HEK293 (cell line): ENCODE results near the gene MUC20.

Experiments used
- CTCF ChIA-PET: fragments of 350-600 bp; formaldehyde crosslinking; extraction: SDS; loops from one replicate; lab custom pipeline; 2021; ENCODE audit warnings: antibody characterized with exemption; lab: Yijun Ruan, JAX
- POLR2A ChIA-PET: fragments of 300-600 bp; formaldehyde crosslinking; extraction: SDS; loops from one replicate; lab custom pipeline; 2020; ENCODE audit warnings: antibody characterized with exemption, inconsistent platforms; lab: Yijun Ruan, JAX
- H3K27ac ChIP-seq: fragments of 200-500 bp; sonication (Bioruptor generic); 2 replicates; pipeline ENCODE4 v1.5.1; 2014; ENCODE audit warnings: low read depth, low read length, control low read depth, inconsistent platforms; ENCODE audit errors: extremely low read depth
- H3K36me3 ChIP-seq, 2 experiments: fragments of 200-500 bp in 1 of 2; sonication (Bioruptor generic) in 1 of 2; 1 replicate in 1 of 2; 2 replicates in 1 of 2; pipeline ENCODE4 v1.5.1; 2014 to 2017; ENCODE audit warnings: inconsistent platforms in 2 of 2, low read length in 2 of 2; ENCODE audit not compliant: control insufficient read depth in 2 of 2, insufficient read depth in 1 of 2
- H3K4me1 ChIP-seq: fragments of 200-500 bp; sonication (Bioruptor generic); 2 replicates; pipeline ENCODE4 v1.5.1; 2014; ENCODE audit warnings: mild to moderate bottlenecking, low read length, inconsistent platforms; ENCODE audit not compliant: control insufficient read depth, insufficient read depth
- H3K4me3 ChIP-seq: 2 replicates; pipeline ENCODE4 v1.5.1; 2011; ENCODE audit warnings: low read depth, mild to moderate bottlenecking, control low read depth, low read length, moderate library complexity
- H3K9me3 ChIP-seq: fragments of 200-500 bp; sonication (Bioruptor generic); 2 replicates; pipeline ENCODE4 v1.5.1; 2014; ENCODE audit warnings: low read depth, low read length, inconsistent platforms; ENCODE audit not compliant: control insufficient read depth, insufficient read depth
- BCL6B ChIP-seq: fragments of 450-650 bp; formaldehyde crosslinking; IDR thresholded peaks from 2 replicates; pipeline ENCODE4 v1.5.1; 2017; ENCODE audit warnings: missing biosample characterization, missing genetic modification characterization
- EGR2 ChIP-seq: fragments of 450-650 bp; formaldehyde crosslinking; IDR thresholded peaks from 2 replicates; pipeline ENCODE4 v1.5.1; 2016; ENCODE audit warnings: low read depth, missing biosample characterization, missing genetic modification characterization
- KLF1 ChIP-seq: fragments of 450-650 bp; formaldehyde crosslinking; IDR thresholded peaks from 2 replicates; pipeline ENCODE4 v1.5.1; 2016; ENCODE audit warnings: missing biosample characterization, missing genetic modification characterization
- OSR2 ChIP-seq: fragments of 450-650 bp; formaldehyde crosslinking; IDR thresholded peaks from 2 replicates; pipeline ENCODE4 v1.5.1; 2016; ENCODE audit warnings: missing biosample characterization, missing genetic modification characterization
- RBAK ChIP-seq: fragments of 450-650 bp; formaldehyde crosslinking; IDR thresholded peaks from 2 replicates; pipeline ENCODE4 v1.5.1; 2016; ENCODE audit warnings: missing biosample characterization, missing genetic modification characterization
- SALL2 ChIP-seq: fragments of 450-650 bp; formaldehyde crosslinking; IDR thresholded peaks from 2 replicates; pipeline ENCODE4 v1.5.0; 2017; ENCODE audit warnings: missing biosample characterization, mild to moderate bottlenecking, missing genetic modification characterization, borderline replicate concordance
- SCRT2 ChIP-seq: fragments of 450-650 bp; formaldehyde crosslinking; IDR thresholded peaks from 2 replicates; pipeline ENCODE4 v1.5.1; 2016; ENCODE audit warnings: missing biosample characterization, missing genetic modification characterization
- ZBTB11 ChIP-seq: fragments of 450-650 bp; formaldehyde crosslinking; conservative IDR thresholded peaks from 2 replicates; pipeline ENCODE4 v1.5.1; 2016; ENCODE audit warnings: low read depth, missing biosample characterization, missing genetic modification characterization
- ZBTB6 ChIP-seq: fragments of 450-650 bp; formaldehyde crosslinking; IDR thresholded peaks from 2 replicates; pipeline ENCODE4 v1.5.1; 2017; ENCODE audit warnings: missing biosample characterization, missing genetic modification characterization
- ZNF274 ChIP-seq, 2 experiments: fragments of 200-500 bp in 1 of 2; fragments of 450-650 bp in 1 of 2; sonication (Bioruptor generic) in 1 of 2; formaldehyde crosslinking in 1 of 2; IDR thresholded peaks; 2 replicates each; pipeline versions ENCODE4 v1.5.1 to v1.6.1; 2014 to 2016; ENCODE audit warnings: borderline replicate concordance in 1 of 2, inconsistent platforms in 1 of 2, low read length in 1 of 2, missing biosample characterization in 1 of 2, missing genetic modification characterization in 1 of 2
- ZNF362 ChIP-seq: fragments of 450-650 bp; formaldehyde crosslinking; IDR thresholded peaks from 2 replicates; pipeline ENCODE4 v1.5.1; 2016; ENCODE audit warnings: missing biosample characterization, missing genetic modification characterization
- ZNF530 ChIP-seq: fragments of 450-650 bp; formaldehyde crosslinking; IDR thresholded peaks from 2 replicates; pipeline ENCODE4 v1.5.1; 2016; ENCODE audit warnings: low read depth, missing biosample characterization, missing genetic modification characterization
- ZNF560 ChIP-seq: fragments of 450-650 bp; formaldehyde crosslinking; IDR thresholded peaks from 2 replicates; pipeline ENCODE4 v1.5.1; 2017; ENCODE audit warnings: missing biosample characterization, missing genetic modification characterization, borderline replicate concordance
- ZNF658 ChIP-seq: fragments of 450-650 bp; formaldehyde crosslinking; IDR thresholded peaks from 2 replicates; pipeline ENCODE4; 2016; ENCODE audit warnings: missing biosample characterization, missing genetic modification characterization
- ZNF701 ChIP-seq: fragments of 450-650 bp; formaldehyde crosslinking; IDR thresholded peaks from 2 replicates; pipeline ENCODE4 v1.5.1; 2016; ENCODE audit warnings: missing biosample characterization, missing genetic modification characterization
- ZNF707 ChIP-seq: fragments of 450-650 bp; formaldehyde crosslinking; IDR thresholded peaks from 2 replicates; pipeline ENCODE4 v1.5.1; 2016; ENCODE audit warnings: missing biosample characterization, missing genetic modification characterization
- ZSCAN4 ChIP-seq: fragments of 450-650 bp; formaldehyde crosslinking; IDR thresholded peaks from 2 replicates; pipeline ENCODE4 v1.5.1; 2017; ENCODE audit warnings: missing biosample characterization, missing genetic modification characterization

Gene MUC20

GRCh38 chr3:195699388-195699771, 21.4 kb upstream of the MUC20 start:
- Histone ChIP-seq H3K4me1 (no peaks in the 10 kb centered on the region), H3K9me3 (no peaks in the 10 kb centered on the region), H3K36me3 (peaks cover 0 to 10% of the 10 kb centered on the region in 2 experiments; a peak in 1 of 3 replicates)
- CTCF ChIA-PET: interaction anchor here (0.6 kb wide), 1 partner anchor 906 kb away, joined by 4 read pairs; no protein-coding TSS in a partner anchor
- TF ChIP-seq KLF1 (tag by site-specific recombination) (no peak), RBAK (tag by site-specific recombination) (no peak), ZBTB11 (tag by site-specific recombination) (no peak), ZNF658 (no peak), ZNF701 (tag by site-specific recombination) (no peak), BCL6B (no peak), ZNF560 (no peak), ZSCAN4 (tag by site-specific recombination) (no peak), SALL2 (tag by site-specific recombination) (no peak), OSR2 (no peak)
- TF ChIP-seq, all 188 proteins: peak for 0
- Histone ChIP-seq H3K4me3 (no peak overlapping the region), H3K27ac (no peak overlapping the region)
- POLR2A ChIA-PET: no interaction called here

- Histone ChIP-seq H3K4me3 (no peak overlapping the region), H3K27ac (no peak overlapping the region), H3K9me3 (no peaks in the 10 kb centered on the region), H3K4me1 (no peaks in the 10 kb centered on the region), H3K36me3 (peaks cover 0 to 5% of the 10 kb centered on the region in 2 experiments; a peak in 1 of 3 replicates)
- POLR2A ChIA-PET: no interaction called here
- TF ChIP-seq ZNF274 (IDR thresholded peaks at IDR 0.05; ENCODE audit: low read length) (no peak), ZNF274 (tag by site-specific recombination; IDR thresholded peaks at IDR 0.05; ENCODE audit: borderline replicate concordance) (no peak)
- CTCF ChIA-PET: interaction anchor here (0.6 kb wide), 1 partner anchor 906 kb away, joined by 4 read pairs; no protein-coding TSS in a partner anchor
Observed at GRCh38 chr3:195699860-195700259, 20.9 kb upstream of the MUC20 start.

- H3K4me3 ChIP-seq: no peak overlapping the region
- H3K9me3 ChIP-seq: no peaks in the 10 kb centered on the region
- H3K36me3 ChIP-seq: peaks cover 0 to 5% of the 10 kb centered on the region in 2 experiments; a peak in 1 of 3 replicates
- no peaks in the 10 kb centered on the region for H3K4me1 ChIP-seq
- no peak overlapping the region for H3K27ac ChIP-seq
- CTCF ChIA-PET: no interaction called here
- POLR2A ChIA-PET: no interaction called here
- TF ChIP-seq ZNF530 (no peak), ZNF362 (tag by site-specific recombination) (no peak), SCRT2 (tag by site-specific recombination) (no peak), ZBTB6 (tag by site-specific recombination) (no peak), ZNF707 (tag by site-specific recombination) (no peak), EGR2 (tag by site-specific recombination) (no peak)
Observed at GRCh38 chr3:195700319-195700718, 20.5 kb upstream of the MUC20 start.
